NCI-H2227 (cell line): ENCODE measurements around the gene ACSL6.

Experiments used
- DNase-seq: peaks from one replicate; lab custom pipeline; 2025; ENCODE audit not compliant: unreplicated experiment; lab: John Stamatoyannopoulos, UW

Gene ACSL6, protein sequence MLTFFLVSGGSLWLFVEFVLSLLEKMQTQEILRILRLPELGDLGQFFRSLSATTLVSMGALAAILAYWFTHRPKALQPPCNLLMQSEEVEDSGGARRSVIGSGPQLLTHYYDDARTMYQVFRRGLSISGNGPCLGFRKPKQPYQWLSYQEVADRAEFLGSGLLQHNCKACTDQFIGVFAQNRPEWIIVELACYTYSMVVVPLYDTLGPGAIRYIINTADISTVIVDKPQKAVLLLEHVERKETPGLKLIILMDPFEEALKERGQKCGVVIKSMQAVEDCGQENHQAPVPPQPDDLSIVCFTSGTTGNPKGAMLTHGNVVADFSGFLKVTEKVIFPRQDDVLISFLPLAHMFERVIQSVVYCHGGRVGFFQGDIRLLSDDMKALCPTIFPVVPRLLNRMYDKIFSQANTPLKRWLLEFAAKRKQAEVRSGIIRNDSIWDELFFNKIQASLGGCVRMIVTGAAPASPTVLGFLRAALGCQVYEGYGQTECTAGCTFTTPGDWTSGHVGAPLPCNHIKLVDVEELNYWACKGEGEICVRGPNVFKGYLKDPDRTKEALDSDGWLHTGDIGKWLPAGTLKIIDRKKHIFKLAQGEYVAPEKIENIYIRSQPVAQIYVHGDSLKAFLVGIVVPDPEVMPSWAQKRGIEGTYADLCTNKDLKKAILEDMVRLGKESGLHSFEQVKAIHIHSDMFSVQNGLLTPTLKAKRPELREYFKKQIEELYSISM

DNA sequence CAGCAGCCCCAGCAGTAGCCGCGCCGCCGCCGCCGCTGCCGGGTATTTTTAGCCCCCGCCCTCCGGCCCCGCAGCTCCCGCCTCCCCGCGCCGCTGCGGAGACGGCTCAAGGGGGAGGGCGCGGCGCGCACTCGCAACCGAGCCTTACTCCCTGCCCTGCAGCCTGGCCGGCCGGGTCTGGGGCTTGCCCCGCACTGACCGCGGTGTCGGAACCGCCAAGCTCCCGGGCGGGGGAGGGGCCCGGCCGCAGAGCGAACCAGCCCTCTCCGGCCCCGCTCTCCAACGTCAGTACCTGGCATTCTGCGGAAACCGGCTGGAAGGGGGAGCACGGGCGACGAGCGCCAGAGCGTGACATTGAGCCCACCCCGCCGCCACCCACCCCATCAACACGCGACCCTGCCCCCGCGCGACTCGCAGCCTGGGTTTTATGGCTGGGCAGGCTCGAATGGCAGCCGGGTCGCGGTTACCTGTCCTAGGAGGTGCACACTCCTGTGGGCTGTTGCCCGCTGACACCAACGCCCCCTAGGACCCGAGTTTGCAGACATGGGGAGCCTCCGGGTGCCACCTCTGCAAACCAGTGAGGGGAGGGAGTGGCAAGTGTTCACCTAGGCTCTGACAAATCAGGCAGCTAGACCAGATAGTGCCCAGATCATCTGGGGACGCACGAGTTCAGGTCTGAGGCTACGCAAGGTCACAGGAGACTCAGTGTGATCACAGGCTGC is at the start of gene ACSL6:
TSS of gene ACSL6 (minus strand) at position 37 of the 722 bp plus-strand sequence. CDS start 105 bp downstream, outside the sequence.
- DNase-seq = peak; percentile 16

DNA sequence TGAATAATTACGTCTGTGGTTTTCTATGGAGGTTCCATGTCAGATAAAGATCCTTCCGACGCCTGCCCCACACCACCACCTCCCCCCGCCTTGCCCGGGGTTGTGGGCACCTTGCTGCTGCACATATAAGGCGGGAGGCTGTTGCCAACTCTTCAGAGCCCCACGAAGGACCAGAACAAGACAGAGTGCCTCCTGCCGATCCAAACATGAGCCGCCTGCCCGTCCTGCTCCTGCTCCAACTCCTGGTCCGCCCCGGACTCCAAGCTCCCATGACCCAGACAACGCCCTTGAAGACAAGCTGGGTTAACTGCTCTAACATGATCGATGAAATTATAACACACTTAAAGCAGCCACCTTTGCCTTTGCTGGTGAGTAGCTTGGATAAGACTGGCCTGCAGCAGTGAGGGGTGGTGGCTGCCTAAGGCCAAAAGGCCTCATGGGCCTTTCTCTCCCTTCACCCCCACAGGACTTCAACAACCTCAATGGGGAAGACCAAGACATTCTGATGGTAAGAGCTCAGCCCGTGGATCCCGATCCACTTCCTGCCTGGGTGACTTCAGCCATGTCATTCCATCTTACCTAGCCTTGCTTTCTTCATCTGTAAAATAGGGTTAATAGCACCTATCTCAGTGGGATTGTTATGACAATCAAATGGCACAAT is 49.2 kb upstream of the ACSL6 start, which contains the start of gene IL3:
TSS of gene IL3 (plus strand) at position 155 of the 661 bp plus-strand sequence. CDS start at position 207, 52 bp downstream.
- DNase-seq = no peak

DNA sequence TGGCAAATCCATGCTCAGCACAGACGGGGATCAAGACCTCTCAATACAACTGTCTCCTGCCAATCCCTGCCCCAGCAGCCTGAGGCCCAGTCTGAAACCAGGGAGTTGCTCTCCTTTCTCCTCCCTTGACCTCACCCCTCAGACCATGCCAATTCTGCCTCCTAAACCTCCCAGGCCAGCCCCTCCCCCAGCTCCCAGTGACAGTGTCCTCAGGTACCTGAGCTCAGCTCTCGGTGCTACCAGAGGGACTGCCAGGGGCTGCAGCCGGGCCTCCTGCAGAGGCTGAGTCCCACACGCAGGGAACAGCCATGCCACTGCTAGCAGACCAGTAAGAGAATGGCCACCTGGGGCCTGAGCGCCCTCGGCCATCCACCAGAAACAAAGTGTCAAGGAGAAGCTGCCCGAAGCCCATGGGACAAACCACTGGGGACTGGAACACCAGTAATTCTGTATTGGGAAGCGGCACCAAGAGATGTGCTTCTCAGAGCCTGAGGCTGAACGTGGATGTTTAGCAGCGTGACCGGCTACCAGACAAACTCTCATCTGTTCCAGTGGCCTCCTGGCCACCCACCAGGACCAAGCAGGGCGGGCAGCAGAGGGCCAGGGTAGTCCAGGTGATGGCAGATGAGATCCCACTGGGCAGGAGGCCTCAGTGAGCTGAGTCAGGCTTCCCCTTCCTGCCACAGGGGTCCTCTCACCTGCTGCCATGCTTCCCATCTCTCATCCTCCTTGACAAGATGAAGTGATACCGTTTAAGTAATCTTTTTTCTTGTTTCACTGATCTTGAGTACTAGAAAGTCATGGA is 48.4 kb upstream of the ACSL6 start:
- DNase-seq = no peak

DNA sequence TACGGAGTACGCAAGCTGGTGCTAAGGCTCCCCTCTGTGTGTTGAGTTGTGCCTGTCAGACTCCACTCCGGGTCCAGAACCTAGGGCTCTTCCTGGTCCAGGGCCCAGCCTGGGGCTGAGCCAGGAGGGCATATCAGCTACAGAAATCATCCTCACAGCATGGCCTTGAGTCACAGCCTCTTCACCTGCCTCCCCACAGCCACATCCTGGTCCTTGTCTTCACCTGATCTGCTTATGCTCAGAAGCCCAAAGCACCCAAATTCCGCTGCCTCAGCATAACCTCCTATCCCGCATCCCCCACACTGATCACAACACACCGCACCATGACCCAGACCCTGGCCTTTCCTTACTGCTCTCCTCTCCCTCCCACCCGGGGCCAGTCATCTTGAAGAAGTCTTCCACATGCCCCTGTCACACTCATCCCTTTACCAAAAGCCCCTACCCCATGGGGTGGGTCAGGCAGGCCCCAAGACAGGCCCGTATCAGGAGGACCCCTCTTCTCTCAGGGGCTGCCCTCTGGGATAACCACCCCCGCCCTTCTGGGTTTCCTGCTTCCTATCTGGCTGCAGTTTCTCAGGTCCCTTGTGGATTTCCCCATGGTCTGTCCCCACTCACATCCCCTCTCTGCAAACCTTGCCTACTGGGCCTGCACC is 47.7 kb upstream of the ACSL6 start:
- DNase-seq = no peak

DNA sequence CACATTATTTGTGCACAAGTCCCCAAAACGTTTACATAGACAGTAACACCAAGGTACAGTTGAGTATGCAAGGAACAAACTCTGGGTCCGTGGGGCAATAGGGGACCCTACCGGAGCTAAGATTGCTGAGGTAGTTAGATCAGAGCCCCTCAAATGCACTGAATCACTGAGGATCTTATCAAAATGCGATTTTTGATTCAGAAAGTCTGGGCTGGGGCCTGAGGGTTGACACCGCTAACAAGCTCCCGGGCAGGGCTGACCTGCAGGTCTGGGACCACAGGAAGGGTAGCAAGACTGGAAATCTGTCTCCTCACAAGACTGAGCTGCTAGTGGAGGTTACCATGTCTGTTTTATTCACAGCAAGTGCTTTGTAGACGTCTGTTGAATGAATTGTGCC is 47.2 kb upstream of the ACSL6 start:
- no peak for DNase-seq

DNA sequence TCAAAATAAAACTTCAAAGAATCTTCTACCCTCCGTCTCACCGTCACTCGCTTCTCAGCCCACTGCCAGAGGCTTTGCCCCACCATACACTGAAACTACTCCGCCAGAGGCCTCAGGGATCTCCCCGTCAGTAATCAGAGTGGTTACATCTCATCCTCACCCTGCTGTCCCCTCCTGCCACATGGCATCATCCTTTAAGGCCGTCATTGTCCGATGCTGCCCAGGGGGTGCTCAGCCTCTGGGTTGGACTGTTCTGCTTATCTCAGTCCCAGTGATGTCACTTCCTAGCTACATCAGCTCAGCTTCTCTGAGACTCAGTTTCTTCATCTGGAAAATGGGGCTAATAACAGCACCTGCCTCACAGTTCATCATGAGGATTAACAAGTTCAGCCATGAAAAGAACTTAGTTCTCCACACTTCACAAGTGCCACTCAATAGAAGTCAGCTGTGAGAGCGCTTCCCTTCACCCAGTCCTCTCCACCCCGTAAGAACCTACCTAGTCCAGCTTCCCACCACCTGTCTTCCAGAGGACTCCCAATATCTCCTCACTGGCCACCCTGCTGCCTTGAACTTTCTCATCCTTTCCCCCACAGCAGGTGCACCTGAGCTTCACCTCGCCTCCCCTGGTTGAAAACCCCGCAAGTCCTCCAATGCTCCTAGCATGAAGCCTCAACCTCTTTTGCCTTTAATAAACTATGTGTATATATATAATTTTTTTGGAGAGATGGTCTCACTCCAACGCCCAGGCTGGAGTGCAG is 46.2 kb upstream of the ACSL6 start:
- DNase-seq = no peak

DNA sequence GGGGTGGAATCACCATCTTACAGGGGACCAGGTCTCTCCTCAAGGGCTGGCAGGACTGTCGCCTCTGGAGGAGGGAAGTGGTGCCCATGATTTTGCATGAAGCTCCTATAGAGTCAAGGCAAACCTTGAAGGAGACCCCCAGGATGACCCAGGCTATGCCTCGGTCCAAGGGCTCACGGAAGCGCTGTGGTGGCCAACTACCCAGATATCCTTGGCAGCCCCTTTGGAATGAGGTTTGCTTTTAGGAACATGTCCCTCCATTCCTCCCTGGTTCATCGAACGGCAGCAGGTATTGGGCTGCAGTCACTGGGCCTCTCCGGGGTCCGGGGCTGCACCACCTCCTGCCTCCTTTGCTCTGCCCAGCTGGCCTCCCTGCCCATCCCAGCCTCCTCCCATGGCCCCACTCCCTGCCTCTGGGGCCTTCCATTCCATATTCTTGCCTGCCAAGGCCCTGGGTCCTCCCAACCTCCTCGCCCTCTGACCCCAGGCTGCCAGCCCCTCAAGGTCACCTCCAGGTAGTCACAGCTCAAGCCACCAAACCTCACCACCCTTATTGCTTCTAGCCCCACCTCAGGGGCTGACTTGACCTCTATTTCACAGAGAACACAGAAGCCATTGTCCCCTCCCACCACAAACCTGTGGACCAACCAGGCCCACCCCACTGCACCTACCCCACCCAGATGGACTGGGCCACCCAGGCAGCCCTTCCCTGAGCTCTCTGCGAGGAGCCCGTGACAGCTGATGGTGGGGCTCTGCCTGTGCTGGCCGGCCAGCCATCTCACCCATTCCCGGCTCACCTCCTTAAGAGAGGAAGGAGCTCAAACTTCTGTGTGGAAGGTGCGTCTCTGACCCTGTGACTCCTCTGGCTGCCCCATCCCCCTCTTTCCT is 45.4 kb upstream of the ACSL6 start:
- DNase-seq = no peak

DNA sequence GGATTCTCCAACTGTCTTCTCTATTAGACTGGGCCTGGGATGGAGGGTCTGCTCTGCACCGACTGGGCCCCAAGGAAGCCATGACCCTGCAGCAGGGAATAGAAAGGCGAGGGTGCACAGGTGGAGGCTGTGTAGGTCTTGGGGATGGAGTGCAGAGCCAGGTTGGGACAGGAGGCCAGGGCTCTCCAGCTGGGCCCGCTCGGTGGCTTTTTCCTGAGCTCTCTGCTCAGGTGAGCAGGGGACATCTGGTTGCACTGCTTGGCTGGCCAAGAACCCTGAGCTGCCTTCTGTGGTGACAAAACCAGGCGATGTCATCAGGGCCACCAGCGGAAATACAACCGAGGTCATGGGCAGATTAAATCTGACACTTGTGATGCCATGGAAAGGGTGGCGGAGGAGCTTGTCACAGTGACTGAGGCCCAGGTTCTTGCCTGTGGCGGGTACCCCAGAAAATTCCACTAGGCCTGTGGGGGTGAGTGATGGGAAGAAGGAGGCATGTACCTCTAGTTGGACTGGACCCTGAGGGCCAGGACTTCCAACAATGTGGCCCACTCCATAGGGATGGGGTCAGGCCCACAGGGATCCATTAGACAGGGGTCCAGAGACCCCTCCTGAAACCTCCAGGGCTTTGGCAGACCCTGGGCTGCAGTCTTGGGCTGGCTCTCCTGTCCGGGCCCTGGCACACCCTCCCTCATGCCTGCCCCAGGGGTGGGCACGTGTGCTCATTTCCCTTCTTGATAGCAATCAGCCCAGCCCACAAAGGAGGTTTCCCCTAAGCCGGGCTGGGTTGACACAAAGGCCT is 44.6 kb upstream of the ACSL6 start:
- no peak for DNase-seq

DNA sequence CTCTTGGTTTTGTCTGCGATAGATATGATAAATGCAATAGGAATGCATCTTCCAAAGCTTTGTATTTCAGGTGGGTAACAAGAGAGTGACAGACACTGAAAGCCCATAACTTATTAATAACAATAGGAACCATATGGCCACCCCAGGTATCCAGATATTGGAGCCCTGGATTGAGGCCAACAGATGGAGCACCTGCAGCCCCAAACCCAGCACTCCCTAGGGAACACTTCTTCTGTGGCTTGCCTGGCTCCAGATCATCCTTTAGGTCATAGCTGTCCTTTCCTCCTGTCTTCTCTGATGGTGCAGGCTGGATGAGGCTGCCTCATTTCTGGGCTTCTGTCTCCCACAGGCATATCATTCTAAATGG is 44.0 kb upstream of the ACSL6 start:
- no peak for DNase-seq

DNA sequence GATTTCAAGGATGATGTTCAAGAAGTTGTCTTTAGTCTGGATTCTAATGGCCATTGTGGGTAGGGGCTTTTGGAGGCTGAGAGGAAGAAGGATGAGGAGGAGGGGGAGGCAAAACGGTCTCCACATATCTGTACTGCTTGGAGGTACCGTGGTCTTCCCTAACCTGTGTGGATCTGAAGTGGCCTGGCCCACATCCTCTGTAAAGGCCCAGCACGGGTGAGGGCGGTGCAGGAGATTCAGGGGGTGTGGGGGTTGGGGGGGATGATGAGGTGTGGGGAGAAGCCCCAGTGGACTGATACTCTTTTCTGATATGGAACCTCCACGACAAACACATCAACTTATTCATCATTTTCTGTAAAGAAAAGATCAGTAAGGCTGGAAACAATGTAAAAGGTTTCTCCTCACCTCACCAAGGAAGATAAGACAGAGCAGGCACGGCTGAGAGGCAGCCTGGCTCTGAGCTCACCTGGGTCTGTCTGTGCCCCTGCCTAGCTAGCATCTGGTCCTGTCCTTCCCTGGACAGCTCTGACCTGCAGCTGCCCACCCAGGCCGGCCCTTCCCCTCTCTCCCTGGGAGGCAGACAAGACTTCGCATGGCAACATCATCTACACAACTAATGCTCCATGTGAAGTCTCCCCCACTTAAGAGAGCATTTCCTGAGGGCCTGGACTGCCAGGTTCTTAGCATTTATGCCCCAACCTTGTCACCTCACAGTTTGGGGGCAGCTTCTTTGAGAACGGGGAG is 43.4 kb upstream of the ACSL6 start:
- DNase-seq = no peak

DNA sequence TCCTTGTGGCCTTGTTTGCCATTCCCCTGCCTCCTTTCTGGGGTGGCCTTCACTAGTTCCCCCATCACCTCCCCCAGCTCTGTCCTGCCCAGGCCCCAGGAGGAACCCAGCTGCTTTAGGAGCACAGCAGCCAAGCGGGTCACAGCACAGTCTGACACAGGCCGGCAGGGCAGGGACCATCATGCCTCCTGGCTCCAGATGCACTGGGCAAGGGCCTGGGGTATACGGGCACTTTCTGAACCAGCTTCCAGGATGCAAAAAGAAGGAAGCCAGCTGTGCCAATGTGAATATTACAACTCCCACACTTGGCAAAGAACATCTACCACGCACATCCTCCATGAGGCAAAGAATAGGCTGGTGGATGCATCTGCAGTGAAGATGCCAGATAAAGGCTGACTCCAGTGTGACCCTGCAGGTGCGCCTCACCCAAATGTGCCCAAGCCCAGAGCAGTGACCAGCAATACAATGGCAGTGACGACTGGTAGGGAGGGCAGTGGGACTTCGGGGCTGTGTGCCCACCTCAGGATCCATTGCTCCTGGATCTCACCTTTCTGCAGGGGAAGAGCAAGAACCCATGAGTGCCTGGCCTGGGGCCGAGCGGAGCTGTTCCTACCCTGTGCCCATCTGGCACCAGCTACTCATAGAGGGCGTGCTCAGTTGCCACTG is 42.7 kb upstream of the ACSL6 start:
- DNase-seq = no peak

DNA sequence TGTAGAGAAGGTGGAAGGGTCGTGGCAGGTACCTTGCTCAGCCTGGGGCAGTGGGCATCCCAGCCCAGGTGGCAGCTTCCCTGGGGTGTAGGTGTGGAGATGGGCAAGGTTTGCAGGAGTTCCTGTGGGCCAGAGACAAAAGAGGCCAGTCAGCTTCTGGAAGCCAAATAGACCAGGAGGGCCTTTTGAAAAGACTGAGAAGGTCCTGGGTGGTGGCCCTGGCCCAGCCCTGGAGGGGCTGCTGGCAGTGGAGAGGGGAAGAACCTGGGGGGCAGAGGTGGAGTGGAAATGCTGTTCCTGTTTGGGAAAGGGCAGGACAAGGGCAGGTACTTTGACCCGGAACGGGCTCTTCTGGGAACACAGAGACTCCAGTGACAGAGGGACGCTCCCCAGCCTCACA is 42.0 kb upstream of the ACSL6 start:
- no peak for DNase-seq

DNA sequence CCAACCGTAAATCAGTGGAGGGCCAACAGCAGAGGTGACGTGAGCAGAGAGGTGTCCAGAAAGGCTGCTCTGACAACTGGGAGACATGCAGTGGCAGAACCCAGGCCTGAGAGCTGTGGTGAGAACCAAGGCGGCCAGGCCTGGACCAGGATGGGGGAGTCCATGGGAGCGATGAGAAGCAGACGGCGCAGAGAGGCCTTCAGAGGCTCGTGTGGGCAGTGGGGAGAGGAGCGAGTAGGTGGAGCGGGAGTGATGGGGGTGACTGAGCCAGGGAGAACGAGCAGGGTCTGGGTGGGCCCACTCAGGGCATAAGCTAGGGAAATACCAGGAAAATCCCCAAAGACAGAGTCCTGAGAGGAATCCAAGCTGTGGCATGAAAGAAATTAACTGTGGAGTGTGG is 41.1 kb upstream of the ACSL6 start:
- DNase-seq = no peak

DNA sequence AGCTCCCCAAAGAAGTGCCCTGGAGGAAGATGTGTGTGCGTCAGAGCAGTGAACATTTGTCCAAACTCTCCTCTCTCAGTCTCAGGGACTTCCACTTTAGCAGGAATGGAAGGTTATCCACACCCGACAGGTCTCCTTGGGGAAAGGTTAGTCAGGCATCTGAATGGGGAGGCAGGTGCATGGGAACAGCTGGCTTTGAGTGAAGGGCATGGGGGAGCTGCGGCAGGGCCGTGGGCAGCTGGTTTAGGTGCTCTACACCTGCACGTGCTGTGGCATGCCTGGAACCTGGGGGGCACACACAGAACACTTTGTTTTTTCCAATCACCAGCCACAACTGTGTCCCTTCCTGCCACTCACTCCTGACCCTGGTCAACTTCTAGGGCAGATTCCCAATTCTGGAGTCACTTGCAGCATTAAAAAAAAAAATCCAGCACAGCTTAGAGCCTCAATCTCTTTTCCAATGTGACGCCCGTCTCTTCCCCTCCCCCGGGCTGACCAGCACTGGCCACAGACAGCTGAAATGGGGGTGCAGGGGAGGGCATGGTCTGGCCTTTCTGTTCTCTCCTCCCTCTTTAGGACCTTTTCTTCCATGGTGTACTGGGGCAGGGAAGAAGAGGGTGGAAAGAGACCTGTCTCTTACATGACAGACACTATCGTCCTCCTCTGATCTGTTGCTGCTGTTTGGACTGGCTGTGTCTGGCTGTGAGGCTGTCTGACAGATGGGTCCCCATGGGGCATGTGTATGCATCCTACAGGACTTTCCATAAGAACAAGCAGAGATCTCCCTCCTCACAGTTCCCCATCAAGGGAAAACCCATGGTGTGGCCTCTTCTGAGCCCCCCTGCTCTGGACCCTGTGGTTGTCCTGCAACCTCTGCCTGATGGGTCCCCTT is 39.4 kb upstream of the ACSL6 start:
- no peak for DNase-seq

DNA sequence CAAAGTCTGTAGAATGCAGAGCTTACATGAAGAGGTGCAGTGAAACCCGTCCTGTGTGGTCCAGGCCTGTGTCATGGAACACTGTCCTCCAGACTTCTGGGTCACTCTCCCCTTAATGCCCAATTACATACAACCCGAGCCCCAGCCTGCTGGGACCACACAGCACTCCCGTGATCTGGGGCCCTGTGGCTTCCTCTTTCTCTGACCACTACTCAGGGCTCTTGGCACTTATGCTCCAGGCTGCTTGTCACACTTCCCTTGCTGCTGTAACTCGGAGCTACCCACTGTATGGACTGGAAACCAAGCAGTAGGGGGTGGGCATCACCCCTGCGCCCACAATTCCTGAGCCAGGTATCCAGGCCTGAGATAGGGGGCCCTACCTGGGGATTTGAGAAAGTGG is 38.7 kb upstream of the ACSL6 start:
- no peak for DNase-seq
